ENCODE results near the gene MEGF6. TPM values are rescaled to one million over a fixed set of nuclear protein-coding genes. Genes with fewer than 3 reads are reported as not detected.

The MEGF6 gene
- total and polyA plus RNA-seq, 2 of the 8 experiments (the other 6 are each of a cell fraction or from before 2014, with no cell fraction given): 4.1 to 14.8 TPM

DNA sequence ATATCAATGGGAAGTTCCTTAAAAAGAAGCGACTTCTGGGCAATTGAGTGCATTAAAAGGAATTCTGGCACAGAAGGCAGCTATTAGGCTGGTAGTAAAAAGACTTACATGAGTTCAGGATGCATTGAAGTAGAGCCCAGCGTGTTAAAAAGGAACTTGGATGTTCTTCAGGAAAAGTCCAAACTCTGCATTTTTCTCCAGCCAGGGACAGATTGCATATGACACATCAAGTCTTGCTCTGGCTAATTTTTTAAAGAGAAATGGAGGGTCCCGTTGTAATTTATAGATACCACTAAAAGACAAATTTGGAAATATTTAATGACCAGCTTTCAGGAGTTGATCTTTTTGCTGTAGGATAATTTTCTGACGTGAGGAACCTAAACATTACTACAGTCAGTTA, 14.7 kb upstream of the MEGF6 start (continued):
- TF ChIP-seq, protein P1, sequence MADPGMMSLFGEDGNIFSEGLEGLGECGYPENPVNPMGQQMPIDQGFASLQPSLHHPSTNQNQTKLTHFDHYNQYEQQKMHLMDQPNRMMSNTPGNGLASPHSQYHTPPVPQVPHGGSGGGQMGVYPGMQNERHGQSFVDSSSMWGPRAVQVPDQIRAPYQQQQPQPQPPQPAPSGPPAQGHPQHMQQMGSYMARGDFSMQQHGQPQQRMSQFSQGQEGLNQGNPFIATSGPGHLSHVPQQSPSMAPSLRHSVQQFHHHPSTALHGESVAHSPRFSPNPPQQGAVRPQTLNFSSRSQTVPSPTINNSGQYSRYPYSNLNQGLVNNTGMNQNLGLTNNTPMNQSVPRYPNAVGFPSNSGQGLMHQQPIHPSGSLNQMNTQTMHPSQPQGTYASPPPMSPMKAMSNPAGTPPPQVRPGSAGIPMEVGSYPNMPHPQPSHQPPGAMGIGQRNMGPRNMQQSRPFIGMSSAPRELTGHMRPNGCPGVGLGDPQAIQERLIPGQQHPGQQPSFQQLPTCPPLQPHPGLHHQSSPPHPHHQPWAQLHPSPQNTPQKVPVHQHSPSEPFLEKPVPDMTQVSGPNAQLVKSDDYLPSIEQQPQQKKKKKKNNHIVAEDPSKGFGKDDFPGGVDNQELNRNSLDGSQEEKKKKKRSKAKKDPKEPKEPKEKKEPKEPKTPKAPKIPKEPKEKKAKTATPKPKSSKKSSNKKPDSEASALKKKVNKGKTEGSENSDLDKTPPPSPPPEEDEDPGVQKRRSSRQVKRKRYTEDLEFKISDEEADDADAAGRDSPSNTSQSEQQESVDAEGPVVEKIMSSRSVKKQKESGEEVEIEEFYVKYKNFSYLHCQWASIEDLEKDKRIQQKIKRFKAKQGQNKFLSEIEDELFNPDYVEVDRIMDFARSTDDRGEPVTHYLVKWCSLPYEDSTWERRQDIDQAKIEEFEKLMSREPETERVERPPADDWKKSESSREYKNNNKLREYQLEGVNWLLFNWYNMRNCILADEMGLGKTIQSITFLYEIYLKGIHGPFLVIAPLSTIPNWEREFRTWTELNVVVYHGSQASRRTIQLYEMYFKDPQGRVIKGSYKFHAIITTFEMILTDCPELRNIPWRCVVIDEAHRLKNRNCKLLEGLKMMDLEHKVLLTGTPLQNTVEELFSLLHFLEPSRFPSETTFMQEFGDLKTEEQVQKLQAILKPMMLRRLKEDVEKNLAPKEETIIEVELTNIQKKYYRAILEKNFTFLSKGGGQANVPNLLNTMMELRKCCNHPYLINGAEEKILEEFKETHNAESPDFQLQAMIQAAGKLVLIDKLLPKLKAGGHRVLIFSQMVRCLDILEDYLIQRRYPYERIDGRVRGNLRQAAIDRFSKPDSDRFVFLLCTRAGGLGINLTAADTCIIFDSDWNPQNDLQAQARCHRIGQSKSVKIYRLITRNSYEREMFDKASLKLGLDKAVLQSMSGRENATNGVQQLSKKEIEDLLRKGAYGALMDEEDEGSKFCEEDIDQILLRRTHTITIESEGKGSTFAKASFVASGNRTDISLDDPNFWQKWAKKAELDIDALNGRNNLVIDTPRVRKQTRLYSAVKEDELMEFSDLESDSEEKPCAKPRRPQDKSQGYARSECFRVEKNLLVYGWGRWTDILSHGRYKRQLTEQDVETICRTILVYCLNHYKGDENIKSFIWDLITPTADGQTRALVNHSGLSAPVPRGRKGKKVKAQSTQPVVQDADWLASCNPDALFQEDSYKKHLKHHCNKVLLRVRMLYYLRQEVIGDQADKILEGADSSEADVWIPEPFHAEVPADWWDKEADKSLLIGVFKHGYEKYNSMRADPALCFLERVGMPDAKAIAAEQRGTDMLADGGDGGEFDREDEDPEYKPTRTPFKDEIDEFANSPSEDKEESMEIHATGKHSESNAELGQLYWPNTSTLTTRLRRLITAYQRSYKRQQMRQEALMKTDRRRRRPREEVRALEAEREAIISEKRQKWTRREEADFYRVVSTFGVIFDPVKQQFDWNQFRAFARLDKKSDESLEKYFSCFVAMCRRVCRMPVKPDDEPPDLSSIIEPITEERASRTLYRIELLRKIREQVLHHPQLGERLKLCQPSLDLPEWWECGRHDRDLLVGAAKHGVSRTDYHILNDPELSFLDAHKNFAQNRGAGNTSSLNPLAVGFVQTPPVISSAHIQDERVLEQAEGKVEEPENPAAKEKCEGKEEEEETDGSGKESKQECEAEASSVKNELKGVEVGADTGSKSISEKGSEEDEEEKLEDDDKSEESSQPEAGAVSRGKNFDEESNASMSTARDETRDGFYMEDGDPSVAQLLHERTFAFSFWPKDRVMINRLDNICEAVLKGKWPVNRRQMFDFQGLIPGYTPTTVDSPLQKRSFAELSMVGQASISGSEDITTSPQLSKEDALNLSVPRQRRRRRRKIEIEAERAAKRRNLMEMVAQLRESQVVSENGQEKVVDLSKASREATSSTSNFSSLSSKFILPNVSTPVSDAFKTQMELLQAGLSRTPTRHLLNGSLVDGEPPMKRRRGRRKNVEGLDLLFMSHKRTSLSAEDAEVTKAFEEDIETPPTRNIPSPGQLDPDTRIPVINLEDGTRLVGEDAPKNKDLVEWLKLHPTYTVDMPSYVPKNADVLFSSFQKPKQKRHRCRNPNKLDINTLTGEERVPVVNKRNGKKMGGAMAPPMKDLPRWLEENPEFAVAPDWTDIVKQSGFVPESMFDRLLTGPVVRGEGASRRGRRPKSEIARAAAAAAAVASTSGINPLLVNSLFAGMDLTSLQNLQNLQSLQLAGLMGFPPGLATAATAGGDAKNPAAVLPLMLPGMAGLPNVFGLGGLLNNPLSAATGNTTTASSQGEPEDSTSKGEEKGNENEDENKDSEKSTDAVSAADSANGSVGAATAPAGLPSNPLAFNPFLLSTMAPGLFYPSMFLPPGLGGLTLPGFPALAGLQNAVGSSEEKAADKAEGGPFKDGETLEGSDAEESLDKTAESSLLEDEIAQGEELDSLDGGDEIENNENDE (IDR thresholded peaks at IDR 0.05; ENCODE audit: insufficient replicate concordance, low read length): no peak
- no peak for TF ChIP-seq SAP30 (IDR thresholded peaks at IDR 0.05; ENCODE audit: insufficient read depth, insufficient replicate concordance, low read length)
- no peak for TF ChIP-seq SUZ12 (IDR thresholded peaks at IDR 0.05; ENCODE audit: low read length)
- no peak for TF ChIP-seq GTF2F1 (IDR thresholded peaks at IDR 0.05; ENCODE audit: borderline replicate concordance, low read depth, low read length)
- no peak for TF ChIP-seq SRF (IDR thresholded peaks at IDR 0.05; ENCODE audit: low read depth, low read length)
- TF ChIP-seq SP2 (IDR thresholded peaks at IDR 0.05; ENCODE audit: low read length): no peak
- no peak for TF ChIP-seq TAF7 (optimal IDR thresholded peaks at IDR 0.05; ENCODE audit: borderline replicate concordance, low read depth, low read length)
- no peak for TF ChIP-seq SP1 (IDR thresholded peaks at IDR 0.05; ENCODE audit: low read depth, low read length)
- TF ChIP-seq, protein P2, sequence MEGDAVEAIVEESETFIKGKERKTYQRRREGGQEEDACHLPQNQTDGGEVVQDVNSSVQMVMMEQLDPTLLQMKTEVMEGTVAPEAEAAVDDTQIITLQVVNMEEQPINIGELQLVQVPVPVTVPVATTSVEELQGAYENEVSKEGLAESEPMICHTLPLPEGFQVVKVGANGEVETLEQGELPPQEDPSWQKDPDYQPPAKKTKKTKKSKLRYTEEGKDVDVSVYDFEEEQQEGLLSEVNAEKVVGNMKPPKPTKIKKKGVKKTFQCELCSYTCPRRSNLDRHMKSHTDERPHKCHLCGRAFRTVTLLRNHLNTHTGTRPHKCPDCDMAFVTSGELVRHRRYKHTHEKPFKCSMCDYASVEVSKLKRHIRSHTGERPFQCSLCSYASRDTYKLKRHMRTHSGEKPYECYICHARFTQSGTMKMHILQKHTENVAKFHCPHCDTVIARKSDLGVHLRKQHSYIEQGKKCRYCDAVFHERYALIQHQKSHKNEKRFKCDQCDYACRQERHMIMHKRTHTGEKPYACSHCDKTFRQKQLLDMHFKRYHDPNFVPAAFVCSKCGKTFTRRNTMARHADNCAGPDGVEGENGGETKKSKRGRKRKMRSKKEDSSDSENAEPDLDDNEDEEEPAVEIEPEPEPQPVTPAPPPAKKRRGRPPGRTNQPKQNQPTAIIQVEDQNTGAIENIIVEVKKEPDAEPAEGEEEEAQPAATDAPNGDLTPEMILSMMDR (IDR thresholded peaks at IDR 0.05; ENCODE audit: control extremely low read depth in 1 of 3, insufficient read depth in 1 of 3, low read depth in 1 of 3, low read length in 3 of 3): no peak

All from H1 (cell line).